CD4-positive, alpha-beta T cell treated with Interleukin-4 for 1 hour (primary cell): ENCODE measurements around the gene CRADD.
"Not testable (repeated sequence)": the region's sequence is repeated elsewhere in the genome, so short reads cannot be mapped to it uniquely, and the experiment has no call there.

Experiments used
- DNase-seq, 2 donors: peaks; one replicate each; pipeline ENCODE4 v3.0.0-alpha.2; 2020 to 2022

Gene CRADD

DNA sequence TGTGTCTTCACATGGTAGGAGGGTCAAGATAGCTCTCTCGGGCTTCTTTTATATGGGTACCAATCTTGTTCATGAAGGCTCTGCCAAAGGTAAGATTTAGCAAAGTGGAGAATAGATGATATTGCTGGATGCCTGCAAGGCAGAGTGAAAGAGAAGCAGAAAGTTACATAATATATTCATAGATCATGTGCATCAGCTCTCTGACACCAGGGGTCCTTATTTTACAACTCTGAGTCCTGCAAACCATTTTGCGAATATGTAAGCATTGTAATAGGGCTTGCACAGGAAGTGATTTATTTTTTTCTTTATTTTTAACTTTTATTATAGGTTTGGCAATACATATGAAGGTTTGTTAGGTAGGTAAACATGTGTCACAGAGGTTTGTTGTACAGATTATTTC is 31.8 kb downstream of the CRADD start:
- DNase-seq, result no peak

DNA sequence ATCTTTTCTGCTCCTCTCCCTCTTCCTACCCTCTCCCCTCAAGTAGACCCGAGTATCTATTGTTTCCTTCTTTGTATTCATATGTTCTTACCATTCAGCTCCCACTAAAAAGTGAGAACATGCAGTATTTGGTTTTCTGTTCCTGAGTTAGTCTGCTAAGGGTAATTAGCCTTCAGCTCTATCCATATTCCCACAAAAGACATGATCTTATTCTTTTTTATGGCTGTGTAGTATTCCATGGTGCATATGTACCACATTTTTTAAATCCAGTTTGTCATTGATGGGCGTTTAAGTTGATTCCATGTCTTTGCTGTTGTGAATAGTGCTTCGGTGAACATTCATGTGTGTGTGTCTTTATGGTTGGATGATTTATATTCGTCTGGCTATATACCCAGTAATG is 32.2 kb downstream of the CRADD start:
- no peak for DNase-seq

DNA sequence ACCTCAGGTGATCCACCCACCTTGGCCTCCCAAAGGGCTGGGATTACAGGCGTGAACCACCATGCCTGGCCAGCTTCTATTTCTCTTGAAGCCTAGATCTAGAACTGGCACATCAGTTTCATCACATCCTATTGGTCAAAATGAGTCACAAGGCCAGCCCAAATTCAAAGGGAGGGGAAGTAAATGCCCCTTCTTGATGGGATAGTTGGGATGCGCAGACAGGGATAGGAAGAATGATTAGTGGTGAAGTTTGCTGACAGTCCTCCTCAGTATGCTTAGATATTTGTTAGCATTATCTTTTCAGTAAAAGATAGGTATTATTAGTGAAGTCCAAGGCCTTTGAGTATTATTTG is 33.4 kb downstream of the CRADD start:
- no peak for DNase-seq

DNA sequence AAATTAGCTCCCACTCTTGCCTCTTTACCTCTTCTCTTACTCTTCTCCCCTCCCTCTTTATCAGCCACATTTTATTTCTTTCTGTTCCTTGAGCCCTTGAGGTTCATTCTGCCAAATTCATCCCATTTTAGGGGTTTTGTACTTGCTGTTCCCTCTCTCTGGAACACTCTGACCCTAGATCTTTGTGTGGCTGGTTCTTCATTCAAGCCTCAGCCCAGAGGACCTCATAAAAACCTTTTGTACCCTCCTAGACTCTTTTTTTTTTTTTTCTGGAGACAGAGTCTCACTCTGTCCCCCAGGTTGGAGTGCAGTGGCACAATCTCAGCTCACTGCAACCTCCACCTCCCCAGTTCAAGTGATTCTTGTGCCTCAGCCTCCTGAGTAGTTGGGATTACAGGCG is 34.3 kb downstream of the CRADD start:
- DNase-seq, result not testable (repeated sequence)

DNA sequence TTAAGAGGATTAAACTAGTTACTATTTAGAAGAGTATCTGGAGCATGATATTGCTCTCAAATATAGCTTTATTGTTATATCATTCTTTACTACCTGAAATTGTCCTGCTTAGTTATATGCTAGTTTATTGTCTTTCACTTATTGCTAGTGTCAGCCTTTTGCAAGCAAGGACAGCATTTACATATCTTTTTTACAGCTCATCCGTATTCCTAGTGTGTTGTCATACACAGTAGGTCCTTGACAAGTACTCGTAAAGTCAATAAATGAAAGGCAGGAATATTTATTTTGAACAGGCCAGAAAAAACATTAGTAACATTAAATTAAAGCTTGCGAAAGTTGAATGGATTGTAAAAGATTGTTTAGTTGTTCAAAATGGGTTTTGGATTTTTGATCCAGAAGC is 35.0 kb downstream of the CRADD start:
- DNase-seq, result no peak

DNA sequence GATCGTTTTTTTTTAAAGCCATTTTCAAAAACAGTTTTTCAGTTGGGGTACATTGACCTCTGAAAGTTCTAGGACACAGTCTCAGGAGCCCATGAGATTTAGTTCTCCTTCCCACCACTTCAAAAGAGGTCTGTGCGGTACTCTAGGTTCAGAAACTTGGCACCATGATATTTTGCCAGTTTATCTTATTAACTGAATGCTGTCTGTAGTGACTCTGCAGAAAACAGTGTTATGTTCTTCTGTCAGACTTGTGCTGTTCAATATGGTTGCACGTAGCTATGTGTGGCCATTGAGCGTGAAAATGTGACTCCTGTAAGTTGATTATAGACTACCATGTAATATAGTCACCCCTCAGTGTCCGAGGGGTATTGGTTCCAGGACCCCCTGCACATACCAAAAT is 35.9 kb downstream of the CRADD start:
- no peak for DNase-seq

DNA sequence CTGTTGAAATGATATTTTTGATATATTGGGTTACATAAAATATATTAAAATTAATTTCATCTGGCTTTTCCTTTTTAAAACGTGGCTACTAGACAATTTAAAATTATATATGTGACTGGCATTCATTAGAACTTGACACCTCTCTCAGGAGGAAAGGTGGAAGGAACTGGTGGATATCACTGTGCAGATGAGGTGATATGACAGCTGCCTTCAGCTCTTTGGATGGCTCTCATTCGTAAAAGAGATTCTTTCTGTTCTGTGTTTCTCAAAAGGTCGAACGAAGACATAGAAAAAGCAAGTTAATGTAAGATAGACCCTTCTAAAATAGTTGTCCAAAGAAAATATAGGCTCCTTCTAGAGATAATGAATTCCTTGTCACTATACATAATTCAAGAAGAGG is 36.6 kb downstream of the CRADD start:
- no peak for DNase-seq

DNA sequence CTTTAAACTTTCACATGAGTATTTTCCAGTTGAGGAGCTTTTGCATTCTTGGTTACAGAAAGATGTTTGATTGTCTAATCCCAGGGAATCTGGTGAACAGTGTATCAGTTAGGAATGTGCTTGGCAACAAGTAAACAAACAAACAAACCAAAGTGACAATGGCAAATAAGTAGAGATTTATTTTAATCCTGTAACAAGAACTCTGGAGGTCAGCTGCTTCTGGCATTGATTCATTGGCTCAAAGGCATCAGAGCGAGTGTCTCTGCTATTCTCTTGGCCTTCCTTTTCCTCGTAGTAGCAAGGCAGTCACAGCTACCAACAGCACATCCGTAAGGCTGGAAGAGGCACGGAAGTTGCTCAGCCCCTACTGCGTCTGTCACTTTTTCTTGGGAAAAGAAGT is 37.2 kb downstream of the CRADD start:
- DNase-seq, result no peak

DNA sequence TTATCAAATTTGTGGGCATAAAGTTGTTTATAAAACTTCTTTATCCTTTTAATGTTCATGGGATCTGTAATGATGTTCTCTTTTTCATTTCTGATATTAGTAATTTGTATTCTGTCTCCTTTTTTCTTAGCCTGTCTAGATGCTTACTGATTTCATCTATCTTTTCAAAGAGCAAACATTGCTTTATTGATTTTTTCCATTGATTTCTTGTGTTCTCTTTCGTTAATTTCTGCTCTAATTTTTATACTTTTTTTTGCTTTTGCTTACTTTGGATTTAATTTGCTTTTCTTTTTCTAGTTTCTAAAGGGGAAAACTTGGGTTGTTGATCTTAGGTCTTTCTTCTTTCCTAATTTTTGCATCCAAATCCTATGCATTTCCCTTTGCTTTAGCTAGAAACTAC is 42.5 kb downstream of the CRADD start:
- DNase-seq, result no peak

DNA sequence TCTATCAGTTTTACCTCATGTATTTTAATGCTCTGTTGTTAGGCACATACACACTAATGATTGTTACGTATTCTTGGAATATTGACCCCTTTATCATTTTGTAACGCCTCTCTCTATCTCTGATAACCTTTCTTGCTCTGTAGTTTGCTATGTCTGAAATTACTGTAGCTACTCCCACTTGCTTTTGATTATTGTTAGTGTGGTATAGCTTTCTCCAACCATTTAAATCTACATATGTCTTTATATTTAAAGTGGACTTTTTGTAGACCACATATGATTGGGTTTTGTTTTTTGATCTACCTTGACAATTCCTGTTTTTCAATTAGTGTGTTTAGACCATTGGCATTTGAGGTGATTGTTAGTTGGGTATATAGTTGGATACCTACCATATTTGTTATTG is 43.4 kb downstream of the CRADD start:
- DNase-seq, result no peak

DNA sequence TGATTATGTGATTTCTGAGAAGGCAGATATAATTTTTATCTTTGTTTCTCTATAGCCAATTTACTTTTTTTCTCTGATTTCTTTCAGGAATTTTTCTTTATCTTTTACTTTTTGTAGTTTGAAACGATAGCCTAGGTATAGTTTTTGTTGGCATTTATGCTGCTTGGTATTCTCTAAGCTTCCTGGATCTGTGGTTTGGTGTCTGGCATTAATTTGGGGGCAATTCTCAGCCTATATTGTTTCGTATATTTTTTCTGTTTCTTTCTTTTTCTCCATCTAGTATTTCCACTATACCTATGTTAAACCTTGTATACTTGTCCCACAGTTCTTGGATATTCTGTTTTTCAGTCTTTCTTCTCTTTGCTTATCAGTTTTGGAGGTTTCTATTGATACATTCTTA is 45.0 kb downstream of the CRADD start:
- DNase-seq, result no peak

DNA sequence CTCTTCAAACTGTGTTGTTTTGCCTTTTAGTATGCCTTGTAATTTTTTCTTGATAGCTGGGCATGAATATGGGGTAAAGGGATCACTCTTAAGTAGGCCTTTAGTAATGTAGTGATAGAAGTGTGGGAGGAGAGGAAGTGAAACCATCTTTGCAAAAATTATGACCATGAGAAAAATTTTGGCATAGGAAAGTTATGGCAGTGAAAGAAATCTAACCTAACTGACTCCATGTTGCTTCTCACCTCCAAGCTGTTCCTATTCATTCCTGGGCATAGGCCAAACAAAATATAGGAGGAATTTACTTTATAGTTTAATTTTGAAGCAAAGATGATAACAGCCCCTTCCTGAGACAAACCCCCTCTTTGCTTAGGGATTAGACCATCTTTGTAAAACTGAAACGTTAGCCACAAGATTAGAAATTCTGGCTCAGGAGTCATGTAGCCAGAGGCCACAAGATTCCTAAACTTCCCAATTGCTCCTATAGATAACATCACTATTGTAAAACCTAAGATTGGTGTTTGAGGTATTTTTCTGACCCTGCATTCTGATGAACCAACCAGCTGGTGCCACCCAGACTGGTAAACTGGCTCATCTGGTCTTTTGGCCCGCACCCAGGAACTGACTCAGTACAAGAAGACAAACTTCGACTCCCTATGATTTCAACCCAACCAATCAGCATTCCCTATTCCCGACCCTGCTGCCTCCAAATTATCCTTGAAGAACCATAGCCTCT is 45.8 kb downstream of the CRADD start:
- no peak for DNase-seq

DNA sequence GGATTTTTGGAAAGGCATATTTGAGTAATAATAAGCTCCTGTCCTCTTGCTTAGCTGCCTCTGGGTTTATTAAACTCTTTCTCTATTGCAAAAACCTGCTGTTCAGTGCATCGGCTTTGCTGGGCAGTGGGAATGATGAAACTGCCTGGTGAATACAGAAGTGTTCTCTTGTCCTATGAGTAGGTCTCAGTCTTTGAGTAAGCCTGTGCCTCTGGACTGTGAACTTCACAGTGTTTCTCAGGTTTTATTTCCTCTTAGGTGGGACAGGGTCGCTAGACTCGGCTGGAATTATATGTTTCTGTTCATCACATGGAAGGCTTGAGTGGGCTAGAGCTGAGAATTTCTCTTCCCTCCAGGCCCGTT is 46.4 kb downstream of the CRADD start:
- DNase-seq, result no peak

DNA sequence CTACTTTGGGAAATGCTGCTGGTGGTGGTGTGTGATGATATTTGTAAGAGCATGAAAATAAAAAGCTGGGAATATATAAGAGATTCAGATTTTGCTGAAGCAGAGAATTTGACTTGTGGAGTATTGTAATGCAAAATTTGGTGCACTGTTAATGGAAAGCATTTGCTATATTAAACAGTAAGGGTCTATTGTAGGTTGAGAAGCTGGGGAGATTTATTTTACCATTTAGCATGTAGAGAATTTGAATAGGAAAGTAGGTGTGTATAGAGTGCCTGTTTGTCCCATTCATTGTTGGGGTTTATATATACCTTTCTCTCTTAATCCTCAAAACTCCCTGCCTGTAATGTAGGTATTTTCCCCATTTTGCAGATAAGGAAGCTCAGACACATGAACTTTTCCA is 48.4 kb downstream of the CRADD start:
- no peak for DNase-seq

DNA sequence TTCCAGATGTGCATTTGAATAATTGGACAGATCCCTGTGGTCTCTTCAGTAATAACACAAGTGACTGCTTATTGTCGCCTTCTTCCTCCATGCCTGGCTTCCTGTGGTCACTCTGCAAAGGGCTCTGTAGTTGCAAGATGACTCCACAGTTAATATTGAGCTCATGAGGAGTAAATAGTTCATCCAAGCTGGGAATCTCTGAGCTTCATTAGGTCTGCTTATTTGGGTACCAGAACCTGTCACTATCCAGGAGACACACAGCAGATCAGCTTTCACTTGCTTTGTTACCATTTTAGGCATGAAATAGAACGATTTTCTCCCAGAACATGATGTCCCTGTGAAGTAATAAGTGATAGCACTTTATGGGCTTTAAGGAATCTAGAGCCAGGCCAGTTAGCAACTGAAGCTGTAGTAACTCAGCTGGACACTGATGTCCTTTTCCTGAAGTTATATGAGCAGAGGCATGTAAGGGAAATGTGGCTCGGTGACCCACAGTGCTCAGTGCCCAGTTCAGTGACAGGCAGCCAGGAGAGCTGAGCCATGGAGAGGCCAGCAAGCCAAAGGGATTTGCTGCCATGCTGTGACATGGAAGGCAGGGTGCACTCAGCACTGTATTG is 50.1 kb downstream of the CRADD start:
- no peak for DNase-seq

DNA sequence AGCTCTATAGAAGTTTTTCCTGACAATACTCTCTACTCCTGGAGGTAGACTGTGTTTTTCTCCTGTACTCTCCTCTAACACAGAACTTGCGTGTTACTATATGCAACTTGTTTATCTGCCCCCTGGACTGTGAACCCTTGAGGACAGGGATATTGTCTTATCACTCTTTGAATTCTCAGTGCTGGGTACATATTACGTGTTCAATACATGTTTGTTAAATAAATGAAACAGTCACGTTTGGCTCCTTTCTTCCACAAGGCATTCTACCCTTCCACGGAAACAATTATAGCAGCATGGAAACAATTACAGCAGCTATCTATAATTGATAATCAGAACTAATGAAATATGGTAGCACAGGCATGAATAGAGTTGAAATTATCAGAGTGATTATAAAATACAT is 50.7 kb downstream of the CRADD start:
- DNase-seq, result no peak

DNA sequence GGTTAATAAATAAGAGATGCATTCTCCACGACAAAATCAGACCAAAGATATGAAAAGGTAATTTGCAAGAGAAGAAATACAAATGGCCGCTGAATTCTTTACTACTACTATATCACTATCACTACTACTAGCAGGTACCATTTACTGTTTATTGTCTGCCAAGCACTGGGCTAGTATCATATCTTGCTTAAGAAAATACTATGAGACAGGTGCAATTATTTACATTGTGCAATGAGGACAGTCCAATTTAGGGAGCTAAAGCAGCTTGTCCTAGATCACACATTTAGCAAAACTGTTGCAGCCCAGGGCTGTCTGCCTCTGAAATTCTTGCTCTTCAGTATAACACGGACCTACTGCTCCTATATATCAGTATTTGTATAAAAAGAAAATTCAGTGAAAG is 52.8 kb downstream of the CRADD start:
- no peak for DNase-seq

DNA sequence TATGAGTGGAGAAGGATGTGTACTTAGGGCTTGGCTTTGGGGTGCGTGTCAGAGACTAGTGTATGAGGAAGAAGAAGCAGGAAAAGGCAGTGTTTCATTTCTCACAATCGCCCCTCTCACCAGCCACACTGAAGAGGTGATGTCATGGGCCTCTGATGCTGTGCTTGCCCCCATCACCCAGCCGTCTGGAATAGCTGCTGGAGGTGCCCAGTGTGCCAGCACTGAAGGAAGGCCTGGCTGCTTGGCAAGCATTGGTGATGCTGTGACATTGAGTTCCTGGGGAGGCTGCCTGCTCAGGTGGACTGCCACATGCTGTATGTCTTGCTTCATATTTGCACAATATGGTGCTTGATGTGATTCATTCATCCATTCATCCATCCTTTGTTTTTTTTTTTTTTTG is 56.2 kb downstream of the CRADD start:
- no peak for DNase-seq

DNA sequence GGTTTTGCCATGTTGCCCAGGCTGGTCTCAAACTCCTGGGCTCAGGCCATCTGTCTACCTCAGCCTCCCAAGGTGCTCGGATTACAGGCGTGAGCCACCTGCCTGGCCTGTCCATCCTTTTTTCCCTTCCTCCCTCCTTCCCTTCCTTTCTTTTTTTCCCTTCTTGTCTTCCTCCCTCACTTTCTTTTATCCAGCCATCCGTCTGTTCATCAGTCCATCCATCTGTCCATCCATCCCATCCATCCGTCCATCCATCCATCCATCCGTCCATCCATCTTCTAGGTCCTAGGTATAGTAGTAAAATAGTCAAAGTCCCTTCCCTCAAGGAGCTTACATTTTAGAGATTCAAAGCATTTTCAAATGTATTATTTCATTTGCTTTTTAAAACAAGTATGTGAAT is 56.8 kb downstream of the CRADD start:
- no peak for DNase-seq

DNA sequence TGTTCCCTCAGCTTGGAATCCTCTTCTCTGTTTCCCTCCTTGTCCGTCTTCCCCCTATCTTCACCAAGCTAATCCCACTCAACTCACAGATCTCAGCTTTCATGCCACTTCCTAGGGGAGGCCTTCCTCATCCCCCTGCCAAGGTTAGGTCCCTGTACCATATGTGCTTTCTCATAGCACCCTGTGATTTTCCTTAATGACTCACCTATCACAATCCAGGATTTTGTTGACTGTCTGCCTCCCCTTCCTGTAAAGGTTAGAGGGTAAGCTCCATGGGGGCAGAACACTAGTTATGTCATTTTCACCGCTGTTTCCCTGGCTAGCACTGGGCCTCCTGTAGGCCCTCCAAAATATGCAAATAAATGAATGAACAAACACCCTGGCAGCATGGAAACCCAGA is 57.6 kb downstream of the CRADD start:
- no peak for DNase-seq

DNA sequence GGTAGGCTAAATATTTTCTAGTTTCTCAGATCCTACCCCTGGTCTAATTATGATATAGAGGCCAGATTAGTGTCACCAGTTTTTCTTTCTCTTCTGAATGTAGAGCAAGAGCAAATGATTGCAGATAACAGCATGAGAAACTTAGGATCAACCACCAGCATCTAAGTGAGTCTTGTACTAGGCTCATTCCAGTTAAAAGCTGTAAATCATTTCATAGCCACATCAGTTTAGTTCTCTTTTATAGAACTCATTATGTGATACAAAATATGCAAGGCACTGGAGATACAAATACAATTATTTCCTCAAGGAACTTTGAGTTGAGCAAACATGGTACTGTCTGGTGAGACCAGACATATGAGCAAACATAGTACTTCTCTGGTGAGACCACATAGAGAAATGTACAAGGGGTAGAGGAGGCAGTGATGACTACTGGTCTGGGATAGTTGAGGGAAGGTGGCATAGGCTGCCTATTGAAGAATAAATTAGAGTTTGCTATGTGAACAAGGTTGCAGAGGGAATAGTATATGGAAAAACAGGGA is 59.5 kb downstream of the CRADD start:
- no peak for DNase-seq

DNA sequence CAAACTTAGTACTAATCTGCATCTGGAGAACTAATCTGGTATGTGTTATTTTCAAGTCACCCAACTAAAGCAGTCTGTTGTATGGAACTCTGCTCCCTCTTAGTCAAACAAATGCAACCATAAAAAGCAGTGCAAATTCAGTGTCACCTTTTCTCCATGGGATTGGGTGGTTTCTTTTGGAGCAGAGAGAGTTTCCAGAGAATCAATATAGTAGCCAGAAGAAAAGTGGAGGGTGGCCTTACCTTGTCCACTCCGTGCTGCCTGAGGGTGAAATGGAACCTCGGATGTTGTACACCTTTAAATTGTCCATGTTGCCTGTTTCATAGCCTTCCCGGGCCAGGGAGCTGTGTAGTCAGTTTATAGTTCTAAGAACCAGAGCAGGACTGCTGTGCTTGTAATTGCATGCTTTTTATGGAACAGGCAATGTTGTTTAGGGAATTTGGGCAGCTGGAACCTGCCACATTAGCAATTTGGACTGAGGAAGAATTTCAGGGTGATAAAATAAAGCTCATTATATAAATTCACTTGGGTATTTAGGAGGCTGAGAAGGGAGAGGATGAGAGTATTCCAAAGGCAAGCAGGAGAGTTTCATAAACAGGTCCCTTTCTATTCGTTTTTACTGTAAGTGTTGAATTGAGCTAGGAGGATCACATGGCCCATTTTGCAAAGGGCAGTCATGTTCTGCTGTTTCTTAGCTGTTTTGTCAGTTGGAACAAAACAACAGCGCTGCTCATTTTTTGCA is 60.5 kb downstream of the CRADD start:
- DNase-seq, result no peak

DNA sequence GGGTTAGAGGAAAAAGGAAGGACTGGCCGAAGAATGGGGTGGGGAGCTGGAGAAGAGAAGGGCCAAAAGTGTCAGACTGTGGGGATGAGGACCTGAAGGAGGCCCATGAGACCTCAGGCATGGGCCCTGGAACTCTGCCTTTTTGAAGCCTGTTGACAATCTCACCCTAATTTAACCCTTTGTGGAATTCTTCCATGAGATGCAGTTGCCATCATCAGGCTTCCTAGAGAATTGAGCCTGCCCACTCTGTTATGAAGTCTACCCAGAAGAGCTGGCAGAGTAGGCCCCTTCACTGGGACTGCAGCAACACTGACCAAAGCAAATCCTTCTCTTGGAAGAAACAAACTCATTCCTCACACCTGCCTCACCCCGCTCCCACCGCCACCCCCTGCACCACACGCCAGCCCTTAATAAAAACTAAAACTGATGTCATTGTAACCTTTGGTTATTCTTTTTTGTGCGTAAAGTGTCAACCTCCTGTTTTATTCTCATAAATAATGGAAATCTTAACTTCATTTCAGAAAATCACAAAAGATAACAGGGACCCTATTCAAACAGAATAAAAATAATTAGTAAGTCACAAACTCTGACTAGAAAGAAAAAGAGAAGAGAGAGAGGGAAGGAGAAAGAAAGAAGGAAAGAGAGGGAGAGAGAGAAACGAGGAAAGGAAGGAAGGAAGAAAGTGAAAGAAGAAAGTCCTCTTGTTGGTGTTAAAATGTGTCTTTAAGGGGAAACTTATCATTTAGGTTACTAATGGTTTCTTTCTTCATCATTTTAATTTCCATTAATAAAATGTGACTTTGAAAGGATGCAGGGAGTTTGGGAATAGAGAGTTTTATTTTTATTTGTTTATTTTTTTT is 61.3 kb downstream of the CRADD start:
- no peak for DNase-seq
